K562 (cell line): ENCODE results near the gene NTRK2. TPM values are rescaled to one million over a fixed set of nuclear protein-coding genes. Genes with fewer than 3 reads are reported as not detected.

Experiments used
- ATAC-seq: fragments of 200-7000 bp; cut with Tn5 transposase; 3 replicates; pipeline ENCODE4 v1.9.1; 2020; ENCODE audit warnings: moderate library complexity
- BruUV-seq: library from RNA; stranded (reverse); fragments of 400-500 nt; replicated peaks from 2 replicates; lab custom pipeline; 2021; lab: Mats Ljungman, UMichigan
- CTCF ChIA-PET: fragments of 300-600 bp; formaldehyde crosslinking; extraction: SDS; loops from one replicate; lab custom pipeline; 2021; ENCODE audit warnings: low intra/inter-chr PET ratio; lab: Yijun Ruan, JAX
- POLR2A ChIA-PET: fragments of 300-600, 350-650 bp; sonication (Branson Sonifier 250); formaldehyde crosslinking; extraction: SDS; loops from one replicate; lab custom pipeline; 2021; ENCODE audit warnings: antibody characterized with exemption, inconsistent platforms; lab: Yijun Ruan, JAX
- DNase-seq, 4 experiments: peaks; one replicate each; pipeline versions ENCODE4 v3.0.0 to v3.0.0-alpha.2; 2011 to 2018; ENCODE audit warnings: low spot score in 3 of 4, mixed read lengths in 3 of 4; ENCODE audit errors: extremely low read depth in 1 of 4
- FAIRE-seq: peaks from 2 replicates; lab custom pipeline; 2011; peaks lifted over from hg19 to GRCh38; lab: Jason Lieb, UNC
- H2AFZ ChIP-seq: 2 replicates; pipeline ENCODE4 v1.6.0; 2011; ENCODE audit warnings: low read depth, low read length, control low read depth, inconsistent platforms
- H3K27ac ChIP-seq: fragments of 200-600 bp; 3 replicates; pipeline ENCODE4 v1.8.0; 2011; ENCODE audit warnings: low read depth, mild to moderate bottlenecking, control low read depth, inconsistent platforms, low read length, moderate library complexity, mixed read lengths; ENCODE audit errors: extremely low read depth
- H3K27me3 ChIP-seq, 2 experiments: fragments of 300-600 bp in 1 of 2; 2 replicates in 1 of 2; 3 replicates in 1 of 2; pipeline versions ENCODE4 v1.6.0 to v1.8.0; 2011; ENCODE audit warnings: inconsistent platforms in 2 of 2, low read length in 2 of 2, mild to moderate bottlenecking in 1 of 2, mixed read lengths in 1 of 2, moderate library complexity in 1 of 2; ENCODE audit not compliant: control insufficient read depth in 2 of 2, insufficient read depth in 2 of 2
- H3K36me3 ChIP-seq: fragments of 300-600 bp; 3 replicates; pipeline ENCODE4 v1.8.0; 2011; ENCODE audit warnings: mild to moderate bottlenecking, low read length, inconsistent platforms; ENCODE audit not compliant: control insufficient read depth, insufficient read depth
- H3K4me1 ChIP-seq, 2 experiments: fragments of 200-600 bp in 1 of 2; replicated peaks in 1 of 2; 2 replicates in 1 of 2; 3 replicates in 1 of 2; pipeline versions ENCODE4 v1.5.1 to v1.8.0; 2011; ENCODE audit warnings: inconsistent platforms in 2 of 2, low read length in 2 of 2, mild to moderate bottlenecking in 1 of 2, mixed read lengths in 1 of 2, moderate library complexity in 1 of 2; ENCODE audit not compliant: control insufficient read depth in 2 of 2, insufficient read depth in 2 of 2
- H3K4me2 ChIP-seq: 2 replicates; pipeline ENCODE4 v1.6.1; 2011; ENCODE audit warnings: low read length, control low read depth, inconsistent platforms, mixed read lengths; ENCODE audit not compliant: insufficient read depth
- H3K4me3 ChIP-seq: fragments of 200-600 bp; sonication (generic), shearing (Covaris generic); 2 replicates; pipeline ENCODE4 v1.5.1; 2016; ENCODE audit warnings: control low read depth, inconsistent platforms
- H3K79me2 ChIP-seq: fragments of 200-600 bp; 3 replicates; pipeline ENCODE4 v1.8.0; 2011; ENCODE audit warnings: low read length, inconsistent platforms; ENCODE audit not compliant: control insufficient read depth, insufficient read depth
- H3K9ac ChIP-seq, 2 experiments: 2 replicates each; pipeline versions ENCODE4 v1.6.0 to v1.6.1; 2011; ENCODE audit warnings: low read depth in 2 of 2, low read length in 2 of 2, control low read depth in 1 of 2, inconsistent platforms in 1 of 2, mild to moderate bottlenecking in 1 of 2, mixed read lengths in 1 of 2; ENCODE audit not compliant: insufficient read depth in 1 of 2
- H3K9me1 ChIP-seq: one replicate; pipeline ENCODE4 v1.6.0; 2011; ENCODE audit warnings: inconsistent platforms, mild to moderate bottlenecking, low read length, moderate library complexity; ENCODE audit not compliant: control insufficient read depth, insufficient read depth
- H3K9me3 ChIP-seq: replicated peaks from 2 replicates; pipeline ENCODE4 v1.5.1; 2011; ENCODE audit warnings: low read depth, low read length, inconsistent platforms; ENCODE audit not compliant: control insufficient read depth, insufficient read depth
- H4K20me1 ChIP-seq: replicated peaks from 2 replicates; pipeline ENCODE4 v1.6.1; 2011; ENCODE audit warnings: low read length, inconsistent platforms, mixed read lengths; ENCODE audit not compliant: control insufficient read depth, insufficient read depth
- CTBP1 ChIP-seq: fragments of 450-650 bp; IDR thresholded peaks from 2 replicates; pipeline ENCODE4 v1.6.1; 2016; ENCODE audit warnings: borderline replicate concordance
- CXXC5 ChIP-seq: fragments of 250-450 bp; sonication (Bioruptor Pico); IDR thresholded peaks from 2 replicates; pipeline ENCODE4 v1.8.0; 2022; ENCODE audit warnings: inconsistent platforms, mild to moderate bottlenecking, moderate library complexity
- HDGF ChIP-seq: fragments of 450-650 bp; IDR thresholded peaks from 2 replicates; pipeline ENCODE4 v1.6.1; 2016
- MCM5 ChIP-seq: fragments of 450-650 bp; IDR thresholded peaks from 2 replicates; pipeline ENCODE4 v1.6.1; 2016; ENCODE audit warnings: low read depth
- MYBL2 ChIP-seq, 2 experiments: fragments of 450-650 bp in 1 of 2; sonication (generic) in 1 of 2; formaldehyde crosslinking in 1 of 2; IDR thresholded peaks; 2 replicates each; pipeline versions ENCODE4 v1.6.1 to v1.8.1; 2017 to 2022; ENCODE audit warnings: borderline replicate concordance in 1 of 2, inconsistent platforms in 1 of 2, low read depth in 1 of 2, mild to moderate bottlenecking in 1 of 2, missing genetic modification reagents in 1 of 2, moderate library complexity in 1 of 2
- WGBS: fragments of 100-300 bp; shearing (Covaris generic); methylation state at CpG from one replicate; pipeline ENCODE4 v1.1.6; 2016; ENCODE audit warnings: low coverage, mixed read lengths; ENCODE audit not compliant: insufficient coverage; ENCODE audit errors: missing lambda C conversion rate; 5-methylcytosine and 5-hydroxymethylcytosine counted together
- in situ Hi-C: fragments of 300-500 bp; cut with MboI; formaldehyde crosslinking; loops from 4 replicates; pipeline ENCODE4 v1.15.0; 2018; ENCODE audit warnings: inconsistent platforms, mixed read lengths
- intact Hi-C: fragments of 100-400 bp; cut with micrococcal nuclease; formaldehyde crosslinking; loops from 2 replicates; pipeline ENCODE4 v1.14.2; 2022
- polyA plus RNA-seq, 8 experiments: library from polyadenylated mRNA; depleted of rRNA in 4 of 8; stranded (reverse) in 5 of 8; unstranded in 3 of 8; fragments of >200 nt; fragmentation: Nextera tagmentation in 2 of 8; fragmentation: Illumina TruSeq in 1 of 8; extraction: Ambion mirVana in 2 of 8; extraction: Trizol in 1 of 8; gene quantifications; 2 replicates each; pipeline versions ENCODE4 v1.2.1 to v1.2.3, GENCODE V29; 2011 to 2014; ENCODE audit warnings: inconsistent platforms in 1 of 8, missing spikeins in 1 of 8
- total RNA-seq, 7 experiments: library from RNA; depleted of rRNA in 6 of 7; stranded (reverse); fragments of >200 nt in 6 of 7; fragmentation: Illumina TruSeq in 2 of 7; extraction: Trizol in 2 of 7; gene quantifications; 2 replicates each; pipeline versions ENCODE4 v1.2.1 to v1.2.3, GENCODE V29; 2011 to 2021; ENCODE audit warnings: low replicate concordance in 1 of 7
- TF ChIP-seq, protein P1 (sequence below): IDR thresholded peaks from 2 replicates; pipeline ENCODE4 v1.6.1; 2012; ENCODE audit warnings: low read depth, low read length, improper control_type of control experiment, borderline replicate concordance
- TF ChIP-seq, protein P2 (sequence below): fragments of 450-650 bp; IDR thresholded peaks from 2 replicates; pipeline ENCODE4 v1.6.1; 2017; ENCODE audit warnings: antibody characterized with exemption
- TF ChIP-seq, protein P3 (sequence below), 2 experiments: fragments of 450-650 bp; formaldehyde crosslinking in 1 of 2; IDR thresholded peaks; 2 replicates each; pipeline versions ENCODE4 v1.4.0 to v1.6.1; 2014 to 2020; ENCODE audit warnings: mild to moderate bottlenecking in 2 of 2, borderline replicate concordance in 1 of 2, low read depth in 1 of 2

Gene NTRK2
- total and polyA plus RNA-seq, 9 of the 15 experiments (the other 6 are each of a cell fraction or from before 2014, with no cell fraction given), result not detected

DNA sequence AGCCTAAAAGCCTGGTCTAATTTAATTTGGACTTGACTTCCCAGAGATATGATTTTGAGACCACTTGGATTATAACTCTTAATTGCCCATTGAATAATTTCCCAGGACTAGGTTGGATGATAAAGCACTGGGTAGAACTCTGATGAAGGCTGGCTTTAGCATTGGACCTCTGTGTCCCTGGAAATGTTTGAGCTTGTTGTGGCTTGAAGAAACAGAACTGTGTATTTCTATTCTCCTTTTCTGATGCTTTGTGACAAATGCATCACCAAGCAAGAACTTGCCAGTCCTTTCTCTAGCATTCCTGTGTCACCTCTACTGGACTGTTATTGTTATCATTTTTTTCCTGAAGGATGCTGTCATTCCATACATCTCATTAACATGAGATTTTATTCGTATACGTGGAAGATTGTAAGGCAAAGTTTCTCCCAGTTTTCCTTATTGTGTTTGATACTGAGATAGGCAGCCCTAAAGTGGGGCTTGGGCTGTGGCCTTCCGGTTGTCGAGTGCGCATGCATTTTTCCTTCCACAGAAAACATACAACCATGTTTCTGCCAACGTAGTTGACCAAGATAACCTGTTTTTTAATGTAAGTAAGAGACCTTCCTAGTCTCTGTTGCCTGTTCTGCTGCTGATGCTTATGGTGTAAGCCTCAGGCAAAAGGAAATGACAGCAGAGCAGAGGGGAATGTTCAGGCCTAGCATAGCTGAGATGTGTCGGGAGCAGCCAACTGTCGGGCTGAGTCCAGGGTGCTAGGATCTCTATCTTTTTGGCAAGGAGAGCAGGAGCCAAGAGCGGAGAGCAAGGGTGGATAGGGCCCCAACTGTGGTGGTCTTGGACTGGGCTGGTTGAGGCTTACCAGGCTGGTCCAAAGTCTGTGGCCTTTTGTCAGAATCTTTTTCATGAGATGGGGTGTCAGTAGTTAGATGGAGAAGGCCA, 2.3 kb downstream of the NTRK2 start:
- Histone ChIP-seq H4K20me1 (no peaks in the 10 kb centered on the region), H3K4me2 (no peak overlapping the region), H3K4me3 (no peak overlapping the region), H3K27me3 (no peaks in the 10 kb centered on the region), H3K27ac (no peak overlapping the region), H2AFZ (no peak overlapping the region), H3K79me2 (no peaks in the 10 kb centered on the region), H3K36me3 (no peaks in the 10 kb centered on the region), H3K4me1 (no peaks in the 10 kb centered on the region), H3K9ac (no peak overlapping the region), H3K9me1 (no peaks in the 10 kb centered on the region), H3K9me3 (no peaks in the 10 kb centered on the region)
- CTCF ChIA-PET, result no interaction called here
- DNase-seq, result no peak
- intact Hi-C loops (no loop called here), in situ Hi-C loops (no loop called here)
- FAIRE-seq, result no peak
- POLR2A ChIA-PET, result no interaction called here
- no peak for ATAC-seq
- BruUV-seq, result no TSS peak
- WGBS, result 2% methylated on average over 9 of the region's 9 CpGs
- TF ChIP-seq HDGF, result no peak
- no peak for TF ChIP-seq CTBP1
- TF ChIP-seq CXXC5, result no peak
- no peak for TF ChIP-seq MCM5
- no peak for TF ChIP-seq MYBL2 (IDR thresholded peaks at IDR 0.05; ENCODE audit: low read depth)
- no peak for TF ChIP-seq MYBL2 (CRISPR knock-in tag; IDR thresholded peaks at IDR 0.05; ENCODE audit: borderline replicate concordance)
- TF ChIP-seq, protein P1, sequence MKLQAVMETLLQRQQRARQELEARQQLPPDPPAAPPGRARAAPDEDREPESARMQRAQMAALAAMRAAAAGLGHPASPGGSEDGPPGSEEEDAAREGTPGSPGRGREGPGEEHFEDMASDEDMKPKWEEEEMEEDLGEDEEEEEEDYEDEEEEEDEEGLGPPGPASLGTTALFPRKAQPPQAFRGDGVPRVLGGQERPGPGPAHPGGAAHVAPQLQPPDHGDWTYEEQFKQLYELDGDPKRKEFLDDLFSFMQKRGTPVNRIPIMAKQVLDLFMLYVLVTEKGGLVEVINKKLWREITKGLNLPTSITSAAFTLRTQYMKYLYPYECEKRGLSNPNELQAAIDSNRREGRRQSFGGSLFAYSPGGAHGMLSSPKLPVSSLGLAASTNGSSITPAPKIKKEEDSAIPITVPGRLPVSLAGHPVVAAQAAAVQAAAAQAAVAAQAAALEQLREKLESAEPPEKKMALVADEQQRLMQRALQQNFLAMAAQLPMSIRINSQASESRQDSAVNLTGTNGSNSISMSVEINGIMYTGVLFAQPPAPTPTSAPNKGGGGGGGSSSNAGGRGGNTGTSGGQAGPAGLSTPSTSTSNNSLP, result no peak
- TF ChIP-seq, protein P2, sequence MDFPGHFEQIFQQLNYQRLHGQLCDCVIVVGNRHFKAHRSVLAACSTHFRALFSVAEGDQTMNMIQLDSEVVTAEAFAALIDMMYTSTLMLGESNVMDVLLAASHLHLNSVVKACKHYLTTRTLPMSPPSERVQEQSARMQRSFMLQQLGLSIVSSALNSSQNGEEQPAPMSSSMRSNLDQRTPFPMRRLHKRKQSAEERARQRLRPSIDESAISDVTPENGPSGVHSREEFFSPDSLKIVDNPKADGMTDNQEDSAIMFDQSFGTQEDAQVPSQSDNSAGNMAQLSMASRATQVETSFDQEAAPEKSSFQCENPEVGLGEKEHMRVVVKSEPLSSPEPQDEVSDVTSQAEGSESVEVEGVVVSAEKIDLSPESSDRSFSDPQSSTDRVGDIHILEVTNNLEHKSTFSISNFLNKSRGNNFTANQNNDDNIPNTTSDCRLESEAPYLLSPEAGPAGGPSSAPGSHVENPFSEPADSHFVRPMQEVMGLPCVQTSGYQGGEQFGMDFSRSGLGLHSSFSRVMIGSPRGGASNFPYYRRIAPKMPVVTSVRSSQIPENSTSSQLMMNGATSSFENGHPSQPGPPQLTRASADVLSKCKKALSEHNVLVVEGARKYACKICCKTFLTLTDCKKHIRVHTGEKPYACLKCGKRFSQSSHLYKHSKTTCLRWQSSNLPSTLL, result no peak
- TF ChIP-seq, protein P3, sequence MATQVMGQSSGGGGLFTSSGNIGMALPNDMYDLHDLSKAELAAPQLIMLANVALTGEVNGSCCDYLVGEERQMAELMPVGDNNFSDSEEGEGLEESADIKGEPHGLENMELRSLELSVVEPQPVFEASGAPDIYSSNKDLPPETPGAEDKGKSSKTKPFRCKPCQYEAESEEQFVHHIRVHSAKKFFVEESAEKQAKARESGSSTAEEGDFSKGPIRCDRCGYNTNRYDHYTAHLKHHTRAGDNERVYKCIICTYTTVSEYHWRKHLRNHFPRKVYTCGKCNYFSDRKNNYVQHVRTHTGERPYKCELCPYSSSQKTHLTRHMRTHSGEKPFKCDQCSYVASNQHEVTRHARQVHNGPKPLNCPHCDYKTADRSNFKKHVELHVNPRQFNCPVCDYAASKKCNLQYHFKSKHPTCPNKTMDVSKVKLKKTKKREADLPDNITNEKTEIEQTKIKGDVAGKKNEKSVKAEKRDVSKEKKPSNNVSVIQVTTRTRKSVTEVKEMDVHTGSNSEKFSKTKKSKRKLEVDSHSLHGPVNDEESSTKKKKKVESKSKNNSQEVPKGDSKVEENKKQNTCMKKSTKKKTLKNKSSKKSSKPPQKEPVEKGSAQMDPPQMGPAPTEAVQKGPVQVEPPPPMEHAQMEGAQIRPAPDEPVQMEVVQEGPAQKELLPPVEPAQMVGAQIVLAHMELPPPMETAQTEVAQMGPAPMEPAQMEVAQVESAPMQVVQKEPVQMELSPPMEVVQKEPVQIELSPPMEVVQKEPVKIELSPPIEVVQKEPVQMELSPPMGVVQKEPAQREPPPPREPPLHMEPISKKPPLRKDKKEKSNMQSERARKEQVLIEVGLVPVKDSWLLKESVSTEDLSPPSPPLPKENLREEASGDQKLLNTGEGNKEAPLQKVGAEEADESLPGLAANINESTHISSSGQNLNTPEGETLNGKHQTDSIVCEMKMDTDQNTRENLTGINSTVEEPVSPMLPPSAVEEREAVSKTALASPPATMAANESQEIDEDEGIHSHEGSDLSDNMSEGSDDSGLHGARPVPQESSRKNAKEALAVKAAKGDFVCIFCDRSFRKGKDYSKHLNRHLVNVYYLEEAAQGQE (IDR thresholded peaks at IDR 0.05; ENCODE audit: borderline replicate concordance), result no peak
- TF ChIP-seq, protein P3 (CRISPR knock-in tag; IDR thresholded peaks at IDR 0.05; ENCODE audit: low read depth), result no peak
